ENCODE measurements around the gene MUC5B.
"Not testable (repeated sequence)": the region's sequence is repeated elsewhere in the genome, so short reads cannot be mapped to it uniquely, and the experiment has no call there.

The MUC5B gene

GRCh38 chr11:1211838-1212237, 11.0 kb upstream of the MUC5B start:
- Histone ChIP-seq H3K36me3 (ENCODE audit: control insufficient read depth in 5 of 5, insufficient read depth in 5 of 5, low read length in 5 of 5) (no peaks in the 10 kb centered on the region), H3K27me3 (ENCODE audit: control insufficient read depth in 5 of 5, insufficient read depth in 4 of 5, low read length in 5 of 5) (peaks cover 0 to 3% (median 0%) of the 10 kb centered on the region in 5 donors), H3K9me3 (ENCODE audit: control insufficient read depth in 5 of 5, low read length in 5 of 5) (peaks cover 2 to 27% (median 11%) of the 10 kb centered on the region in 5 donors), H3K4me3 (ENCODE audit: low read depth in 1 of 5, low read length in 5 of 5) (no peak overlapping the region), H3K9ac (ENCODE audit: low read length in 5 of 5) (no peak overlapping the region), H3K4me1 (ENCODE audit: control insufficient read depth in 5 of 5, insufficient read depth in 5 of 5, low read length in 5 of 5) (no peaks in the 10 kb centered on the region), H3K27ac (ENCODE audit: low read depth, low read length) (no peak overlapping the region)

GRCh38 chr11:1215826-1216225, 7.0 kb upstream of the MUC5B start:
- H3K27me3 ChIP-seq (ENCODE audit: control insufficient read depth in 5 of 5, insufficient read depth in 4 of 5, low read length in 5 of 5) = peaks cover 0 to 21% (median 12%) of the 10 kb centered on the region in 5 donors
- H3K4me3 ChIP-seq (ENCODE audit: low read depth in 1 of 5, low read length in 5 of 5); H3K9ac ChIP-seq (ENCODE audit: low read length in 5 of 5); H3K4me1 ChIP-seq (ENCODE audit: control insufficient read depth in 5 of 5, insufficient read depth in 5 of 5, low read length in 5 of 5); H3K36me3 ChIP-seq (ENCODE audit: control insufficient read depth in 5 of 5, insufficient read depth in 5 of 5, low read length in 5 of 5); H3K27ac ChIP-seq (ENCODE audit: low read depth, low read length): not testable (repeated sequence)
- peaks cover 2 to 19% (median 11%) of the 10 kb centered on the region in 5 donors for H3K9me3 ChIP-seq (ENCODE audit: control insufficient read depth in 5 of 5, low read length in 5 of 5)

DNA sequence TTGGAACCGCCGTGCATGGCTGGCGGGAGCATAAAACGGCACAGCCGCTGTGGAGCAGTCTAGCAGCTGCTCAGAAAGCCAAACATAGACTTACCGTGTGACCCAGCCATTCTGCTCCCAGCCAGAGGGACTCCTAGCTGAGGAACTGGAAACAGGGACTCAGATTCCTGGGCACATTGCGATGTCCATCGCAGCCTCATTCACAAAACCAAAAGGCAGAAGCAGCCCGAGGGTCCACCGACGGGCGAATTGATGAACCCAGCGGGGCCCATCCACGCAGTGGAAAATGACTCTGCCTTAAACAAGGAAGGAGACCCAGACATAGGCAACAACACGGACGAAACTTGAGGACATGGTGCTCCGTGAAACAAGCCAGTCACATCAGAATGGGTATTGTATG, 5.7 kb upstream of the MUC5B start:
- Histone ChIP-seq H3K27me3 (ENCODE audit: control insufficient read depth in 5 of 5, insufficient read depth in 4 of 5, low read length in 5 of 5) (peaks cover 0 to 34% (median 25%) of the 10 kb centered on the region in 5 donors), H3K4me3 (ENCODE audit: low read depth in 1 of 5, low read length in 5 of 5) (no peak overlapping the region), H3K9ac (ENCODE audit: low read length in 5 of 5) (no peak overlapping the region), H3K4me1 (ENCODE audit: control insufficient read depth in 5 of 5, insufficient read depth in 5 of 5, low read length in 5 of 5) (no peaks in the 10 kb centered on the region), H3K27ac (ENCODE audit: low read depth, low read length) (no peak overlapping the region), H3K36me3 (ENCODE audit: control insufficient read depth in 5 of 5, insufficient read depth in 5 of 5, low read length in 5 of 5) (no peaks in the 10 kb centered on the region), H3K9me3 (ENCODE audit: control insufficient read depth in 5 of 5, low read length in 5 of 5) (peaks cover 0 to 9% (median 3%) of the 10 kb centered on the region in 5 donors)

DNA sequence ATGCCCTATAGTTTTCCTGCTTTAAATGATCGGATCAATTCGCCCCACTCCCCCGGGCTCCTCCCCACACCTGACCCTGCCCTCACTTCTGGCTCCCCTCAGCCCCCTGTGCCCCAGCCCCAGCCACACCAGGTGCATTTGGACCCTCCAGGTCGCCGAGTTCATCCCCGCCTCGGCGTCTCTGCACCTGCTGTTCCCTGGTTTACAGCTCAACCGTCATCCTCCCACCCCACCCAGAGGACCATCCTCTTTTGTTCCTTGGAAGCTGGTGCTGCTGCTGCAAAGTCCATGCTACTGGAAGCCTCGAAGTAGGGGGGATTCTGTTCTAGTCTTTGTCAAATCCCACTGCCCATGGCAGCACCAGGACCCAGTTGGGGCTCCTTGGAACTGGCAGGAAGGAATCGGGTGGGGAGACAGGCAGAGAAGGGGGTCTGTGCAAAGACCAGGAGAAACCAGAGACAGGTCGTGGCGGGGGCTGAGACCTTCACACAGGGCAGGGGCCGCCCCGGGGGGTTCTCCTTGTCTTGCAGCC, 4.5 kb upstream of the MUC5B start:
- Histone ChIP-seq H3K4me1 (ENCODE audit: control insufficient read depth in 5 of 5, insufficient read depth in 5 of 5, low read length in 5 of 5) (peaks cover 0 to 2% (median 0%) of the 10 kb centered on the region in 5 donors), H3K36me3 (ENCODE audit: control insufficient read depth in 5 of 5, insufficient read depth in 5 of 5, low read length in 5 of 5) (no peaks in the 10 kb centered on the region), H3K9ac (ENCODE audit: low read length in 5 of 5) (no peak overlapping the region), H3K27ac (ENCODE audit: low read depth, low read length) (no peak overlapping the region), H3K27me3 (ENCODE audit: control insufficient read depth in 5 of 5, insufficient read depth in 4 of 5, low read length in 5 of 5) (peaks cover 0 to 44% (median 31%) of the 10 kb centered on the region in 5 donors), H3K4me3 (ENCODE audit: low read depth in 1 of 5, low read length in 5 of 5) (no peak overlapping the region), H3K9me3 (ENCODE audit: control insufficient read depth in 5 of 5, low read length in 5 of 5) (no peaks in the 10 kb centered on the region)

GRCh38 chr11:1218788-1219445, 3.9 kb upstream of the MUC5B start:
- H3K9me3 ChIP-seq (ENCODE audit: control insufficient read depth in 5 of 5, low read length in 5 of 5) = no peaks in the 10 kb centered on the region
- H3K9ac ChIP-seq (ENCODE audit: low read length in 5 of 5) = no peak overlapping the region
- no peak overlapping the region for H3K27ac ChIP-seq (ENCODE audit: low read depth, low read length)
- no peaks in the 10 kb centered on the region for H3K36me3 ChIP-seq (ENCODE audit: control insufficient read depth in 5 of 5, insufficient read depth in 5 of 5, low read length in 5 of 5)
- H3K4me1 ChIP-seq (ENCODE audit: control insufficient read depth in 5 of 5, insufficient read depth in 5 of 5, low read length in 5 of 5) = peaks cover 0 to 2% (median 0%) of the 10 kb centered on the region in 5 donors
- peaks cover under 1 to 49% (median 35%) of the 10 kb centered on the region in 5 donors for H3K27me3 ChIP-seq (ENCODE audit: control insufficient read depth in 5 of 5, insufficient read depth in 4 of 5, low read length in 5 of 5)
- H3K4me3 ChIP-seq (ENCODE audit: low read depth in 1 of 5, low read length in 5 of 5) = no peak overlapping the region

DNA sequence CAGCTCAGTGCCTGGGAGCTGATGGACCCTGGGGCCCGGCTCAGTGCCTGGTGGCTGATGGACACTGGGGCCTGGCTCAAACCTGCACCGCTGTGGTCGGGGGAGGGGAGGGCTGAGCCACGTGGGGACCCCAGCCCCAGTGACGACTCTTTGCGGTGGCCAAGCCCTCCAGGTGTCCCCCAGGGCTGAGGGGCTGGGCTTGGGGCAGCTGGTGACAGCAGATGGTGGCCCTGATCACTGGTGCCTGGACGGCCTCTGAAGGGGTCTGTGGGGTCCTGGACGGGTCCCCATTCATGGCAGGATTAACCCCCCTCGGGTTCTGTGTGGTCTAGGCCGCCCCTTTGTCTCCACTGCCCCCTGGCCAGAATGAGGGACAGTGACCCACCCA, 3.4 kb upstream of the MUC5B start:
- H3K27me3 ChIP-seq (ENCODE audit: control insufficient read depth in 5 of 5, insufficient read depth in 4 of 5, low read length in 5 of 5) = peaks cover 3 to 52% (median 38%) of the 10 kb centered on the region in 5 donors
- H3K9ac ChIP-seq (ENCODE audit: low read length in 5 of 5) = no peak overlapping the region
- no peaks in the 10 kb centered on the region for H3K9me3 ChIP-seq (ENCODE audit: control insufficient read depth in 5 of 5, low read length in 5 of 5)
- H3K36me3 ChIP-seq (ENCODE audit: control insufficient read depth in 5 of 5, insufficient read depth in 5 of 5, low read length in 5 of 5) = no peaks in the 10 kb centered on the region
- H3K4me1 ChIP-seq (ENCODE audit: control insufficient read depth in 5 of 5, insufficient read depth in 5 of 5, low read length in 5 of 5) = peaks cover 0 to 2% (median 0%) of the 10 kb centered on the region in 5 donors
- no peak overlapping the region for H3K27ac ChIP-seq (ENCODE audit: low read depth, low read length)
- H3K4me3 ChIP-seq (ENCODE audit: low read depth in 1 of 5, low read length in 5 of 5) = no peak overlapping the region

DNA sequence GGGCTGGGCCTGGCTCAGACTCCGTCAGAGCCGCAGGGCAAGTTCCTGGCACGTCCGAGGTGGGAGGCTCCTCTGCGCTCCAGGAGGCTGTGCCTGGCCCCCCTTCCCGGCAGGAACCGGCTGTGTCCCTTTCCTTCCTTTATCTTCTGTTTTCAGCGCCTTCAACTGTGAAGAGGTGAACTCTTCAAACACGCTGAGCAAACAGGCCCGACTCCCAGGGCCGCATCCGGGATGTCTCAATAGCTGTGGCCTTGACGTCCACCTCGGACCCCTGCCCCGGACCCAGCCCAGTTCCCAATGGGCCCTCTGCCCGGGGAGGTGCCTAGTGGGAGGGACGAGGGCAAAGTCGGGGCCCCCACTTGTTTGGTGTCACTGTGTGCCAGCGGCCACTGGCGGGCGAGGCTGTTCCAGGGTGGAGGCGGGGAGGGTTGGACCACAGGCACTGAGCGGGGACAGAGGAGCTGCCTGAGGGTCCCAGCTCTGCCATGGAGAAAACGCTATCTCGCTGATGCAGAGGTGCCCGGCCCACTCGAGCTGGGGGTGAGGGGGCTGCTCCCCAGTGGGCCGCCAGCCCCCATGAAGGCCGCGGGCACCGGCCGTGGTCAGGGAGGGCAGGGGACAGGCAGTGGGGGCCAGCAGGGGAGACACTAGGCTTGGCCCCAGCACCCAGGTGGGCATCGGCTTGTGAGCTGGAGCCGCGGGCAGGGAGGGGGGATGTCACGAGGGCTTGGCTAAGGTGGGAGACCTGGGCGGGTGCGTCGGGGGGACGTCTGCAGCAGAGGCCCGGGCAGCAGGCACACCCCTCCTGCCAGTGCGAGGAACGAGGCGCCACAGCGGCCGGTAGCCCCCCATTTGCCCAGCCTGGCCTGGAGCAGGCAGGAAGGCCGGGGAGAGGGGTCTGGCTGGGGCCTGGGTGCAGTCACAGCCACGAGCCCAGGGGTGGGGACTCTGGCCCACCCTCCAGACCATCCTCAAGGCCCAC, 2.7 kb upstream of the MUC5B start:
- H3K4me1 ChIP-seq (ENCODE audit: control insufficient read depth in 5 of 5, insufficient read depth in 5 of 5, low read length in 5 of 5) = peaks cover 0 to 2% (median 0%) of the 10 kb centered on the region in 5 donors
- no peaks in the 10 kb centered on the region for H3K36me3 ChIP-seq (ENCODE audit: control insufficient read depth in 5 of 5, insufficient read depth in 5 of 5, low read length in 5 of 5)
- peaks cover 7 to 57% (median 39%) of the 10 kb centered on the region in 5 donors for H3K27me3 ChIP-seq (ENCODE audit: control insufficient read depth in 5 of 5, insufficient read depth in 4 of 5, low read length in 5 of 5)
- no peaks in the 10 kb centered on the region for H3K9me3 ChIP-seq (ENCODE audit: control insufficient read depth in 5 of 5, low read length in 5 of 5)
- H3K27ac ChIP-seq (ENCODE audit: low read depth, low read length) = no peak overlapping the region
- H3K4me3 ChIP-seq (ENCODE audit: low read depth in 1 of 5, low read length in 5 of 5) = no peak overlapping the region
- H3K9ac ChIP-seq (ENCODE audit: low read length in 5 of 5) = no peak overlapping the region

DNA sequence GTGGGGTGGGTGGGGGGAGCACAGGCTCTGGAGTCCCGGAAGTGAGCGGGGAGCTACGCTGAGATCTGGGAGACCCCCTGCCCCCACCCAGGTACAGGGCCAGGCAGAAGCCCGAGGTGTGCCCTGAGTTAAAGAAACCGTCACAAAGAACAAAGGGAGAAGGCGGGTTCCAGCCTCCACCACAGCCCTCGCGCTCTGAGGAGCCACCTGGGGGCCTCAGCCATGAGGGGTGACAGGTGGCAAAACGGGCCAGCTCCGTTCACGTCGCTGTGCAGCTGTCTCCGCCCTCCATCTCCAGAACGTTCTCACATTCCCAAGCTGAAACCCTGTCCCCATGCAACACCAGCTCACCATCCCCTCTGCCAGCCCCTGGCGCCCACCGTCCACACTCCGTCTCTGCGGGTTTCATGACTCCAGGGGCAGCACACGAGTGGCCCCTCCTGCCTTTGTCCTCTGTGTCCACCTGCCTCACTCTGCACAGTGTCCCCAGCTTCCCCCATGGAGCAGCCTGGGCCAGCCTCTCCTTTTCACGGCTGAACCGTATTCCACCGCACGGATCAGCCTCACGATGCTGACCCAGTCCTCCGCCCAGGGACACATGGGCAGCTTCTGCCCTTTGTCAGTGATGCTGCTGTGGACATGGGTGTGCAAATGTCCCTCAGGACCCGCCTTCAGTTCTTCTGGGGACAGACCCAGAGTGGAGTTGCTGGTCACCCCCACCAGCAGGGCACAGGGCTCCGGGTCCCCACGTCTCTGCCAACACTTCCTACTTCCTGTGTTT, 1.7 kb upstream of the MUC5B start:
- Histone ChIP-seq H3K4me3 (ENCODE audit: low read depth in 1 of 5, low read length in 5 of 5) (no peak overlapping the region), H3K27ac (ENCODE audit: low read depth, low read length) (no peak overlapping the region), H3K4me1 (ENCODE audit: control insufficient read depth in 5 of 5, insufficient read depth in 5 of 5, low read length in 5 of 5) (peaks cover 0 to 2% (median 0%) of the 10 kb centered on the region in 5 donors), H3K27me3 (ENCODE audit: control insufficient read depth in 5 of 5, insufficient read depth in 4 of 5, low read length in 5 of 5) (peaks cover 10 to 66% (median 41%) of the 10 kb centered on the region in 5 donors), H3K9ac (ENCODE audit: low read length in 5 of 5) (no peak overlapping the region), H3K36me3 (ENCODE audit: control insufficient read depth in 5 of 5, insufficient read depth in 5 of 5, low read length in 5 of 5) (no peaks in the 10 kb centered on the region), H3K9me3 (ENCODE audit: control insufficient read depth in 5 of 5, low read length in 5 of 5) (no peaks in the 10 kb centered on the region)

GRCh38 chr11:1221848-1222311, 986 bp upstream of the MUC5B start:
- H3K4me3 ChIP-seq (ENCODE audit: low read depth in 1 of 5, low read length in 5 of 5) = no peak overlapping the region
- H3K36me3 ChIP-seq (ENCODE audit: control insufficient read depth in 5 of 5, insufficient read depth in 5 of 5, low read length in 5 of 5) = no peaks in the 10 kb centered on the region
- H3K9me3 ChIP-seq (ENCODE audit: control insufficient read depth in 5 of 5, low read length in 5 of 5) = no peaks in the 10 kb centered on the region
- no peak overlapping the region for H3K9ac ChIP-seq (ENCODE audit: low read length in 5 of 5)
- no peak overlapping the region for H3K27ac ChIP-seq (ENCODE audit: low read depth, low read length)
- peaks cover 0 to 2% (median 0%) of the 10 kb centered on the region in 5 donors for H3K4me1 ChIP-seq (ENCODE audit: control insufficient read depth in 5 of 5, insufficient read depth in 5 of 5, low read length in 5 of 5)
- H3K27me3 ChIP-seq (ENCODE audit: control insufficient read depth in 5 of 5, insufficient read depth in 4 of 5, low read length in 5 of 5) = peaks cover 10 to 71% (median 45%) of the 10 kb centered on the region in 5 donors

All from subcutaneous abdominal adipose tissue (tissue), 5 donors.